ENCODE results near the gene GPALPP1.

GRCh38 chr13:45034342-45034741 is 45.0 kb downstream of the GPALPP1 start:
- TF ChIP-seq POU2F2 (IDR thresholded peaks at IDR 0.05; ENCODE audit: low read depth, low read length) (no peak), TAF1 (IDR thresholded peaks at IDR 0.05; ENCODE audit: low read depth, low read length) (no peak), POLR2A (IDR thresholded peaks at IDR 0.05; ENCODE audit: low read depth, low read length) (no peak), PAX5 (IDR thresholded peaks at IDR 0.05; ENCODE audit: insufficient read depth, low read length, severe bottlenecking) (no peak), POLR2AphosphoS5 (IDR thresholded peaks at IDR 0.05; ENCODE audit: low read depth, low read length) (no peak), SPI1 (IDR thresholded peaks at IDR 0.05; ENCODE audit: low read depth, low read length) (peak; percentile 69)
